IMR-90 (cell line): ENCODE results near the gene OR6J1. TPM values are rescaled to one million over a fixed set of nuclear protein-coding genes. Genes with fewer than 3 reads are reported as not detected.

Experiments
- ATAC-seq: fragments of 200-7000 bp; cut with Tn5 transposase; 2 replicates; pipeline ENCODE4 v1.9.1; 2020; ENCODE audit warnings: low read depth, mild to moderate bottlenecking, moderate library complexity
- BruUV-seq: library from RNA; stranded (reverse); fragments of 400-500 nt; replicated peaks from 2 replicates; lab custom pipeline; 2021; lab: Mats Ljungman, UMichigan
- CTCF ChIA-PET: fragments of 300-600 bp; formaldehyde crosslinking; extraction: SDS; loops from one replicate; lab custom pipeline; 2021; ENCODE audit warnings: antibody characterized with exemption; lab: Yijun Ruan, JAX
- POLR2A ChIA-PET: fragments of 300-600 bp; sonication (Branson Sonifier 250); formaldehyde crosslinking; loops from one replicate; lab custom pipeline; 2022; ENCODE audit warnings: antibody characterized with exemption; ENCODE audit not compliant: unreplicated experiment; lab: Charles Lee
- DNase-seq: peaks from one replicate; pipeline ENCODE4 v3.0.0; 2013
- H2AFZ ChIP-seq: replicated peaks from 2 replicates; pipeline ENCODE3; 2013; ENCODE audit warnings: low read length, mild to moderate bottlenecking; ENCODE audit not compliant: poor library complexity
- H2AK5ac ChIP-seq: 2 replicates; pipeline ENCODE4 v1.6.1; 2013; ENCODE audit warnings: low read depth, low read length, inconsistent platforms
- H2AK9ac ChIP-seq: replicated peaks from 2 replicates; pipeline ENCODE3; 2013; ENCODE audit warnings: mild to moderate bottlenecking, low read depth, low read length, moderate library complexity; ENCODE audit not compliant: poor library complexity
- H2BK120ac ChIP-seq: 2 replicates; pipeline ENCODE4 v1.6.1; 2013; ENCODE audit warnings: low read depth, low read length, inconsistent platforms
- H2BK15ac ChIP-seq: 3 replicates; pipeline ENCODE4 v1.6.1; 2013; ENCODE audit warnings: low read depth, low read length, inconsistent platforms
- H2BK20ac ChIP-seq: 2 replicates; pipeline ENCODE4 v1.6.1; 2013; ENCODE audit warnings: low read depth, mild to moderate bottlenecking, inconsistent platforms, low read length, moderate library complexity
- H2BK5ac ChIP-seq: 2 replicates; pipeline ENCODE4 v1.6.1; 2013; ENCODE audit warnings: mild to moderate bottlenecking, low read depth, low read length, inconsistent platforms; ENCODE audit not compliant: poor library complexity, severe bottlenecking
- H3K14ac ChIP-seq: replicated peaks from 2 replicates; pipeline ENCODE4 v1.6.1; 2013; ENCODE audit warnings: low read depth, low read length, inconsistent platforms
- H3K18ac ChIP-seq: 2 replicates; pipeline ENCODE4 v1.6.1; 2013; ENCODE audit warnings: low read depth, low read length, control low read depth
- H3K23ac ChIP-seq: 2 replicates; pipeline ENCODE4 v1.6.1; 2013; ENCODE audit warnings: low read depth, low read length, inconsistent platforms
- H3K27ac ChIP-seq: 2 replicates; pipeline ENCODE4 v1.5.1; 2013; ENCODE audit warnings: mild to moderate bottlenecking, control low read depth, low read length; ENCODE audit not compliant: insufficient read depth
- H3K27me3 ChIP-seq: 2 replicates; pipeline ENCODE4 v1.6.1; 2013; ENCODE audit warnings: low read length; ENCODE audit not compliant: control insufficient read depth, insufficient read depth
- H3K36me3 ChIP-seq: 2 replicates; pipeline ENCODE4 v1.6.1; 2013; ENCODE audit warnings: low read length, mixed read lengths; ENCODE audit not compliant: control insufficient read depth, insufficient read depth
- H3K4ac ChIP-seq: 2 replicates; pipeline ENCODE4 v1.6.1; 2013; ENCODE audit warnings: low read depth, low read length, inconsistent platforms
- H3K4me1 ChIP-seq: 2 replicates; pipeline ENCODE4 v1.6.1; 2013; ENCODE audit warnings: low read length, mixed read lengths; ENCODE audit not compliant: control insufficient read depth, insufficient read depth
- H3K4me2 ChIP-seq: 2 replicates; pipeline ENCODE4 v1.6.1; 2013; ENCODE audit warnings: low read depth, mild to moderate bottlenecking, control low read depth, low read length, moderate library complexity
- H3K4me3 ChIP-seq: 2 replicates; pipeline ENCODE4 v1.5.1; 2013; ENCODE audit warnings: low read depth, mild to moderate bottlenecking, control low read depth, low read length, moderate library complexity; ENCODE audit not compliant: insufficient read depth
- H3K56ac ChIP-seq: 2 replicates; pipeline ENCODE4 v1.6.1; 2013; ENCODE audit warnings: low read length, inconsistent platforms; ENCODE audit not compliant: insufficient read depth; ENCODE audit errors: extremely low read depth
- H3K79me1 ChIP-seq, 2 experiments: 2 replicates each; pipeline ENCODE4 v1.6.1; 2013; ENCODE audit warnings: low read length in 2 of 2, inconsistent platforms in 1 of 2, low read depth in 1 of 2
- H3K9ac ChIP-seq: 2 replicates; pipeline ENCODE4 v1.6.1; 2013; ENCODE audit warnings: low read depth, low read length, control low read depth
- H3K9me1 ChIP-seq: 2 replicates; pipeline ENCODE4 v1.6.1; 2013; ENCODE audit warnings: low read length, inconsistent platforms; ENCODE audit not compliant: insufficient read depth
- H3K9me3 ChIP-seq: 2 replicates; pipeline ENCODE4 v1.6.1; 2013; ENCODE audit warnings: low read length; ENCODE audit not compliant: control insufficient read depth, insufficient read depth
- H4K20me1 ChIP-seq: 2 replicates; pipeline ENCODE4 v1.6.1; 2013; ENCODE audit warnings: low read length, inconsistent platforms; ENCODE audit not compliant: insufficient read depth
- H4K5ac ChIP-seq: 2 replicates; pipeline ENCODE4 v1.6.1; 2013; ENCODE audit warnings: mild to moderate bottlenecking, low read depth, low read length, control low read depth
- H4K8ac ChIP-seq, 2 experiments: 2 replicates each; pipeline ENCODE4 v1.6.1; 2013; ENCODE audit warnings: low read depth in 2 of 2, low read length in 2 of 2, control low read depth in 1 of 2, inconsistent platforms in 1 of 2
- H4K91ac ChIP-seq: 2 replicates; pipeline ENCODE4 v1.6.1; 2013; ENCODE audit warnings: low read depth, low read length, inconsistent platforms; ENCODE audit not compliant: insufficient read depth
- BHLHE40 ChIP-seq: fragments of 150-350 bp; IDR thresholded peaks from 2 replicates; pipeline ENCODE4 v1.6.1; 2016; ENCODE audit warnings: mild to moderate bottlenecking, low read depth, low read length
- CHD1 ChIP-seq: IDR thresholded peaks from 2 replicates; pipeline ENCODE4 v1.6.1; 2012; ENCODE audit warnings: low read depth, low read length, improper control_type of control experiment
- ELK1 ChIP-seq: fragments of 150-350 bp; IDR thresholded peaks from 2 replicates; pipeline ENCODE4 v1.6.1; 2016; ENCODE audit warnings: low read depth, mild to moderate bottlenecking, low read length, moderate library complexity, borderline replicate concordance
- MXI1 ChIP-seq: IDR thresholded peaks from 2 replicates; pipeline ENCODE4 v1.6.1; 2012; ENCODE audit warnings: low read depth, mild to moderate bottlenecking, low read length, moderate library complexity, borderline replicate concordance
- NFE2L2 ChIP-seq: fragments of 150-350 bp; IDR thresholded peaks from 2 replicates; pipeline ENCODE4 v1.6.1; 2016; ENCODE audit warnings: low read depth, mild to moderate bottlenecking, low read length
- POLR2A ChIP-seq: IDR thresholded peaks from 2 replicates; pipeline ENCODE4 v1.6.1; 2012; ENCODE audit warnings: mild to moderate bottlenecking, low read depth, low read length
- RFX5 ChIP-seq: IDR thresholded peaks from 2 replicates; pipeline ENCODE4 v1.8.0; 2012; ENCODE audit warnings: low read depth, mild to moderate bottlenecking, low read length, moderate library complexity
- SMC3 ChIP-seq: fragments of 150-350 bp; IDR thresholded peaks from 2 replicates; pipeline ENCODE4 v1.6.1; 2016; ENCODE audit warnings: low read depth, mild to moderate bottlenecking, antibody characterized with exemption, low read length, moderate library complexity
- WGBS, 2 experiments: methylation state at CpG; one replicate each; pipeline versions ENCODE4 v1.1.5 to v1.1.7; 2013; ENCODE audit warnings: missing lambda C conversion rate in 2 of 2; ENCODE audit not compliant: insufficient read length in 1 of 2; ENCODE audit errors: extremely low coverage in 2 of 2; 5-methylcytosine and 5-hydroxymethylcytosine counted together
- dilution Hi-C: fragments of 300-500 bp; cut with HindIII; formaldehyde crosslinking; loops from one replicate; pipeline ENCODE4 v1.14.3; 2018; ENCODE audit warnings: low sequenced_read_pairs; ENCODE audit not compliant: unreplicated experiment
- in situ Hi-C: fragments of 300-500 bp; cut with MboI; formaldehyde crosslinking; loops from 3 replicates; pipeline ENCODE4 v1.14.3; 2019; ENCODE audit warnings: low sequenced_read_pairs, inconsistent platforms, mixed read lengths
- intact Hi-C: fragments of 100-400 bp; cut with micrococcal nuclease; formaldehyde crosslinking; loops from 2 replicates; pipeline ENCODE4 v1.10.0; 2022
- polyA plus RNA-seq, 3 experiments: library from polyadenylated mRNA; depleted of rRNA; stranded (reverse); fragments of >200 nt; gene quantifications; 2 replicates each; pipeline ENCODE4 v1.2.3, GENCODE V29; 2012; ENCODE audit warnings: low replicate concordance in 1 of 3
- total RNA-seq: library from RNA; depleted of rRNA; stranded (reverse); fragments of >200 nt; gene quantifications from 2 replicates; pipeline ENCODE4 v1.2.3, GENCODE V29; 2012

The OR6J1 gene
- total and polyA plus RNA-seq, 2 of the 4 experiments (the other 2 are of a cell fraction) = not detected

- WGBS, 2 experiments = 100% methylated on average over 2 of the region's 5 CpGs; no CpG with 5 or more reads in 1 of the 2 experiments
- dilution Hi-C loops = no loop called here
These were observed 14.8 kb downstream of the OR6J1 start for GRCh38 chr14:22629361-22629760.

More at GRCh38 chr14:22629361-22629760, 14.8 kb downstream of the OR6J1 start:
- no peak overlapping the region for H2BK120ac ChIP-seq
- H3K56ac ChIP-seq = no peak overlapping the region
- H2BK5ac ChIP-seq = no peak overlapping the region
- H3K9ac ChIP-seq = no peak overlapping the region
- peaks cover 4% of the 10 kb centered on the region; the same call in 1 of the 2 replicates for H3K4me1 ChIP-seq
- in situ Hi-C loops (no loop called here), intact Hi-C loops (no loop called here)
- H3K27ac ChIP-seq = no peak overlapping the region
- no peak overlapping the region for H2AFZ ChIP-seq
- no TSS peak for BruUV-seq
- no peaks in the 10 kb centered on the region; the same call in 1 of the 2 replicates for H3K9me1 ChIP-seq
- no peaks in the 10 kb centered on the region for H3K36me3 ChIP-seq
- POLR2A ChIA-PET = no interaction called here
- no peak overlapping the region for H3K4me3 ChIP-seq
- no peak for ATAC-seq
- H2AK5ac ChIP-seq = no peak overlapping the region
- DNase-seq = no peak
- CTCF ChIA-PET = no interaction called here
- H3K9me3 ChIP-seq = no peaks in the 10 kb centered on the region
- H4K20me1 ChIP-seq = no peaks in the 10 kb centered on the region
- no peak overlapping the region for H4K91ac ChIP-seq
- no peak overlapping the region for H2BK15ac ChIP-seq
- H3K27me3 ChIP-seq = peaks cover 8% of the 10 kb centered on the region
- H4K5ac ChIP-seq = no peak overlapping the region
- H3K4ac ChIP-seq = no peak overlapping the region
- no peak overlapping the region for H3K14ac ChIP-seq
- H3K23ac ChIP-seq = no peak overlapping the region
- H3K4me2 ChIP-seq = no peak overlapping the region
- H3K18ac ChIP-seq = no peak overlapping the region
- no peaks in the 10 kb centered on the region for H3K79me1 ChIP-seq
- H2BK20ac ChIP-seq = no peak overlapping the region
- H2AK9ac ChIP-seq = no peak overlapping the region
- TF ChIP-seq NFE2L2 (no peak), SMC3 (no peak), BHLHE40 (no peak), RFX5 (no peak), CHD1 (no peak), POLR2A (no peak), MXI1 (no peak), ELK1 (no peak)
- no peak overlapping the region for H4K8ac ChIP-seq
